ENCODE data around the gene DOHH. TPM values are rescaled to one million over a fixed set of nuclear protein-coding genes. Genes with fewer than 3 reads are reported as not detected.
"Not testable (repeated sequence)": the region's sequence is repeated elsewhere in the genome, so short reads cannot be mapped to it uniquely, and the experiment has no call there.

The DOHH gene
- total RNA-seq, 1 donor: 1.4 TPM

- no peaks in the 10 kb centered on the region for H3K27me3 ChIP-seq (ENCODE audit: insufficient read depth, low read length)
- no peaks in the 10 kb centered on the region for H3K9me3 ChIP-seq (ENCODE audit: low read depth, low read length)
- no peak overlapping the region for H3K4me3 ChIP-seq (ENCODE audit: low read length)
- H3K4me1 ChIP-seq (ENCODE audit: insufficient read depth, low read length): no peaks in the 10 kb centered on the region
Observed at GRCh38 chr19:3458229-3459088, 42.0 kb downstream of the DOHH start.

DNA sequence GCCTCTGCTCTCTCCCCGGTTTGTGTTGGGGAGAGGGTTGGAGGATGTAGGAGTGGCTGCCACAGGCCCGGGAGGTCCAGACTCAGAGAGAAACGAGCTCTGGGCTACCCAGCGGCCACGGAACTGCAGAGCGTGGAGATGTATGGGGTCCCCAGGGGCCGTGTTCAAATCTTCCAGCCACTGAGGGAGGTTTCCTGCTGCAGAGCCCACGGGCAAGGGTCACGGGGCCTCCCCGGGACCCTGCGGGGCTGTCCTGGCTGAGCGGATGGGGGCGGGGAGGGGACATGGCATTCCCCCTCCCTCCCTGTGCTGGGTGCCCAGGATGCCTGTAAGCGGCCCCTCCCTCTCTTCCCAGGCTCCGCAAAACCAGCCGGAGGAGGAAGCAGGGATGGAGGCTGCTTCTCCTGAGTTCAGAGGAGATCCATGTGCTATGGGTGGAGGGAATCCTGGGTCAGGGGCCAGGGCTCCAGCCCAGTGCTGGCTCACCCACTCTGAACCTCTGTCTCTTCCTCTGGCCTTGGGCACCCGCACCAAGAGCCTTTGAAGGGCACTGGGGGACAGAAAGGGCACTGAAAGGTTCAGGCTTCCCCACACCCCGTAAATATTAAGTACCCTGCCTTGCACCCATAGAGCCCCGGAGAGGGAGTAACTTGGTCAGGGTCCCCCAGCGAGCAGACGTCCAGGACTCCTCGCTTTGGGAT lies 42.8 kb downstream of the DOHH start:
- Histone ChIP-seq H3K9me3 (ENCODE audit: low read depth, low read length) (no peaks in the 10 kb centered on the region), H3K4me3 (ENCODE audit: low read length) (no peak overlapping the region), H3K27me3 (ENCODE audit: insufficient read depth, low read length) (no peaks in the 10 kb centered on the region), H3K4me1 (ENCODE audit: insufficient read depth, low read length) (no peaks in the 10 kb centered on the region)

- H3K4me3 ChIP-seq (ENCODE audit: low read length): no peak overlapping the region
- H3K27me3 ChIP-seq (ENCODE audit: insufficient read depth, low read length): no peaks in the 10 kb centered on the region
- no peaks in the 10 kb centered on the region for H3K4me1 ChIP-seq (ENCODE audit: insufficient read depth, low read length)
- H3K9me3 ChIP-seq (ENCODE audit: low read depth, low read length): no peaks in the 10 kb centered on the region
Observed at GRCh38 chr19:3456925-3457527, 43.4 kb downstream of the DOHH start.

DNA sequence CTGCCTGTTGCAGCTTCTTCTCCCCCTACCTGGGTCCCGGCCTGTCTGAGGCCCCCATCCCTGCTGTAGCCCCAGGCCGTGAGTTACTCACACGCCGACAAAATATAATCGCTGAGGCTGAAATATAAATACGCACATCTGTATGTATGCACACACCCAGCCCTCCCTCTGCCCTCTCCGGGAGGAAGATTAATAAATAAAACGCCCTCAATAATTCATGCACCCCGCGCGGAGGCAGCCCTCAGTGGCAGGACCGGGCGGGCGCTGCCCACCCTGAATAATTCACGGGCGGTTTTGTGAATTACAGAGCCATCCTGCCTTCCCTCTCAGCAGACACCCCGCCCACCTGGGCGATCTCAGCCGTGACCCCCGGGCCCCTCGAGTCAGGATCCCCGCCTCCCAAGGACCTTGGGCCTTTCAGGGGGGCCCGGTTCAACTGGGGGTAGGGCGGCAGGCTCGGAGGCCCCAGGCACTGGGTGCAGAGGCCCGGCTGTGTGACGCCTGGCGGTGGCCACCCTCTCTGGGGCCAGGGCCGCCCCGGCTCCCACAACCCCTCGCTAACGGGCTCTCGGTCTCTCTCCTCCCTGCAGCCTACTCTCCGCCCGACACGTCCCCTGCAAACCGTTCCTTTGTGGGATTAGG lies 44.4 kb downstream of the DOHH start:
- Histone ChIP-seq H3K4me1 (ENCODE audit: insufficient read depth, low read length) (no peaks in the 10 kb centered on the region), H3K9me3 (ENCODE audit: low read depth, low read length) (no peaks in the 10 kb centered on the region), H3K27me3 (ENCODE audit: insufficient read depth, low read length) (no peaks in the 10 kb centered on the region), H3K4me3 (ENCODE audit: low read length) (no peak overlapping the region)

DNA sequence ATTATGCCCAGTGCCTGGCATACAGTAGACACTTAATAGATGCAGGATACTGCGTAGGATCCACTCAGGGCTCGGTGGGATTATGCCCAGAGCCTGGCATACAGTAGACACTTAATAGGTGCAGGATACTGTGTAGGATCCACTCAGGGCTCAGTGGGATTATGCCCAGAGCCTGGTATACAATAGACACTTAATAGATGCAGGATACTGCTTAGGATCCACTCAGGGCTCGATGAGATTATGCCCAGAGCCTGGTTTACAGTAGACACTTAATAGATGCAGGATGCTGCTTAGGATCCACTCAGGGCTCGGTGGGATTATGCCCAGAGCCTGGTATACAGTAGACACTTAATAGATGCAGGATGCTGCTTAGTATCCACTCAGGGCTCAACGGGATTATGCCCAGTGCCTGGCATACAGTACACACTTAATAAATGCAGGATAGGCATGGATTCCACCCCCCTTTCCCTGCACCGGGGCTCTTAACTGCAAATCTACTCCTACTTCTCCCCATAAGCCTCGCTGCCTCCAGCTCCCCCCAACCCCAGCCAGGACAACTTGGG lies 45.0 kb downstream of the DOHH start:
- H3K9me3 ChIP-seq (ENCODE audit: low read depth, low read length): no peaks in the 10 kb centered on the region
- no peaks in the 10 kb centered on the region for H3K27me3 ChIP-seq (ENCODE audit: insufficient read depth, low read length)

DNA sequence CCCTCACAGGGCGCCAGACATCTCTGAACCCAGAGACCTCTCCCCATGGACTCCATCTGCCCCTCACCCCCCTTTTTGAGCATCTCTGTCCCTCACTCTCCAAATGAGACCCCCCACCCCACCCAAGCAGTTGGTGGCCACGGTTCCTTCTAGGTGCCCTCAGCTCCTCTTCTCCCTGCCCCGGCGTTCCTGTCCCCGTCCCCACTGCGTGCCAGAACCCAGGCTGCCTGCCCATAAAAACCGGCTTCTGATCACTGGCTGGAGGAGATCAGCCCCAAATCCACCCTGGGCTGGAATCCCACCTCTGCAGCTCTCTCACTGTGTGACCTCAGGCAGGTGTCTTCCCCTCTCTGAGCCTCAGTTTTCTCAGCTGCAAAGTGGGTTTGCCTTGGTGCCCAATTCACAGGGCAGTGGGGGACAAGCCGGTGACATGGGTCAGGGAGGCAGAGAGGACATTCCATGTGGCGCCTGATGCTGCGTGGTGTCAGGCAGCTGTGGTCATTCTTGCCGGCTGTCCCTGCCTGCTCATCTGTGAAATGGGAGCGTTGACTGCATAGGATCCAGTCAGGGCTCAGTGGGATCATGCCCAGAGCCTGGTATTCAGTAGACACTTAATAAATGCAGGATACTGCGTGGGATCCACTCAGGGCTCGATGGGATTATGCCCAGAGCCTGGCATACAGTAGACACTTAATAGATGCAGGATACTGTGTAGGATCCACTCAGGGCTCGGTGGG lies 45.6 kb downstream of the DOHH start:
- H3K4me3 ChIP-seq (ENCODE audit: low read length): no peak overlapping the region
- no peaks in the 10 kb centered on the region for H3K9me3 ChIP-seq (ENCODE audit: low read depth, low read length)
- H3K4me1 ChIP-seq (ENCODE audit: insufficient read depth, low read length): no peaks in the 10 kb centered on the region
- H3K27me3 ChIP-seq (ENCODE audit: insufficient read depth, low read length): no peaks in the 10 kb centered on the region

More for the DNA sequence above, 45.0 kb downstream of the DOHH start:
- H3K4me1 ChIP-seq (ENCODE audit: insufficient read depth, low read length): no peaks in the 10 kb centered on the region
- H3K4me3 ChIP-seq (ENCODE audit: low read length): no peak overlapping the region

- Histone ChIP-seq H3K4me3 (ENCODE audit: low read length) (no peak overlapping the region), H3K27me3 (ENCODE audit: insufficient read depth, low read length) (no peaks in the 10 kb centered on the region), H3K4me1 (ENCODE audit: insufficient read depth, low read length) (no peaks in the 10 kb centered on the region), H3K9me3 (ENCODE audit: low read depth, low read length) (no peaks in the 10 kb centered on the region)
Observed at GRCh38 chr19:3453840-3454239, 46.6 kb downstream of the DOHH start.

DNA sequence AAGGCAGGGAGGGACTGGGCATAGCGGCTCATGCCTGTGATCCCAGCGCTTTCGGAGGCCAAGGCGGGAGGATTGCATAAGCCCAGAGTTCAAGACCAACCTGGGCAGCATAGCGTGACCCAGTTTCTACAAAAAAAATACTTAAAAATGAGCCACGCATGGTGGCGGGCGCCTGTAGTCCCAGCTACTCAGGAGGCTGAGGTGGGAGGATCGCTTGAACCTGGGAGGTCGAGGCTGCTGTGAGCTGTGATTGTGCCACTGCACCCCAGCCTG lies 47.6 kb downstream of the DOHH start:
- not testable (repeated sequence) for H3K27me3 ChIP-seq (ENCODE audit: insufficient read depth, low read length); H3K9me3 ChIP-seq (ENCODE audit: low read depth, low read length); H3K4me1 ChIP-seq (ENCODE audit: insufficient read depth, low read length); H3K4me3 ChIP-seq (ENCODE audit: low read length)

GRCh38 chr19:3452171-3452941 lies 48.1 kb downstream of the DOHH start:
- no peaks in the 10 kb centered on the region for H3K4me1 ChIP-seq (ENCODE audit: insufficient read depth, low read length)
- H3K27me3 ChIP-seq (ENCODE audit: insufficient read depth, low read length): no peaks in the 10 kb centered on the region
- H3K9me3 ChIP-seq (ENCODE audit: low read depth, low read length): no peaks in the 10 kb centered on the region
- no peak overlapping the region for H3K4me3 ChIP-seq (ENCODE audit: low read length)

- H3K4me1 ChIP-seq (ENCODE audit: insufficient read depth, low read length): no peaks in the 10 kb centered on the region
Observed at GRCh38 chr19:3451451-3451866, 49.0 kb downstream of the DOHH start.

DNA sequence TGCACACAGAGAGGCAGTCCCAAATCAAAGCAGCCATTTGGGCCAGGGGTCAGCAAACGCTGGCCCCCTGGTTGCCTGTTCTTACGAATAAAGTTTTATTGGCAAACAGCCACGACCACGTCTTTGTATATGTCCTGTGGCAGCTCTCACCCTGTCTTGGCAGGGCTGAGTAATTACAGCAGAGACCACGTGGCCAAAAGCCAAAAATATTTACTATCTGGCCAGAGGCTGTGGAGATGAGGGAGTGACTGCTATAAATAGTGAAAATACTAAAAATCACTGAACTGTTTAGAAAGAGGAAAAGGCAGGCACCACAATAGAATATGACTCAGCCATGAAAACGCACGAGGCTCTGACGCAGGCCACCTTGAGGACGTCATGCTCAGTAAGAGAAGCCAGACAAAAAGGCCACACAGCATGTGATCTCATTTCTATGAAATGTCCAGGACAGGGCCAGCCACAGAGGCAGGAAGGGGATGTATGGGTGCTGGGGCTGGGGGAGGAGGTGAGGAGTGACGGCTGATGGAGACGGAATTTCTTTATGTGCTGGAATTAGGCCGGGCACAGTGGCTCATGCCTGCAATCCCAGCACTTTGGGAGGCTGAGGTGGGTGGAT lies 49.6 kb downstream of the DOHH start:
- Histone ChIP-seq H3K27me3 (ENCODE audit: insufficient read depth, low read length) (no peaks in the 10 kb centered on the region), H3K4me1 (ENCODE audit: insufficient read depth, low read length) (no peaks in the 10 kb centered on the region), H3K4me3 (ENCODE audit: low read length) (no peak overlapping the region), H3K9me3 (ENCODE audit: low read depth, low read length) (no peaks in the 10 kb centered on the region)

More at GRCh38 chr19:3451451-3451866, 49.0 kb downstream of the DOHH start:
- H3K27me3 ChIP-seq (ENCODE audit: insufficient read depth, low read length): no peaks in the 10 kb centered on the region
- H3K9me3 ChIP-seq (ENCODE audit: low read depth, low read length): no peaks in the 10 kb centered on the region
- H3K4me3 ChIP-seq (ENCODE audit: low read length): no peak overlapping the region

GRCh38 chr19:3448616-3449334 lies 51.7 kb downstream of the DOHH start:
- H3K9me3 ChIP-seq (ENCODE audit: low read depth, low read length): no peaks in the 10 kb centered on the region

GRCh38 chr19:3446657-3447056 lies 53.8 kb downstream of the DOHH start:
- H3K27me3 ChIP-seq (ENCODE audit: insufficient read depth, low read length); H3K4me3 ChIP-seq (ENCODE audit: low read length); H3K4me1 ChIP-seq (ENCODE audit: insufficient read depth, low read length); H3K9me3 ChIP-seq (ENCODE audit: low read depth, low read length): not testable (repeated sequence)

More at GRCh38 chr19:3448616-3449334, 51.7 kb downstream of the DOHH start:
- H3K4me3 ChIP-seq (ENCODE audit: low read length): no peak overlapping the region
- H3K4me1 ChIP-seq (ENCODE audit: insufficient read depth, low read length): no peaks in the 10 kb centered on the region
- no peaks in the 10 kb centered on the region for H3K27me3 ChIP-seq (ENCODE audit: insufficient read depth, low read length)

All from mononuclear cell (primary cell).